GM18508 (cell line): Measurements from ENCODE around the gene BPTF.
"Not testable (repeated sequence)": the region's sequence is repeated elsewhere in the genome, so short reads cannot be mapped to it uniquely, and the experiment has no call there.

Experiments used
- ATAC-seq: cut with Tn5 transposase; IDR thresholded peaks from one replicate; pipeline ENCODE4 v1.9.1; 2021; ENCODE audit warnings: moderate number of reproducible peaks; ENCODE audit not compliant: insufficient read depth, unreplicated experiment

The BPTF gene

DNA sequence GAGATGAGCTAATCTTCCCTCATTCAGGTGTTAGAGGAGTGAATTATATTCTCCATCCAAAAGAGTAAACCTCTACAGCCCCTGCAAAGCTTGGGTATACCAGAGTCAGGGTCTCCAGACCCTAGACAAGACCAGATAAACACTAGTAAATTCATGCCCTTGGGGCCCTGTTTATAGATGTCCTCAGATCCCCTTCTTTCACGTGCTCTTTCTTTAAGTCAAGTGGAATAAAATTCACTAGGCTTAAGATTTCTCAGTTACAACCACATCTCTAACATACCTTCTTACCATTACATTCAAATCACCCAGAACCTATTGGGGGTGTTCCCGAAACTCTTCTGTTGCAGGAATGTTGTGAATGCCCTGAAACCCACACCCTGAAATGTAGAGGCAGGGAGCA is 173.2 kb downstream of the BPTF start:
- ATAC-seq, result no peak

DNA sequence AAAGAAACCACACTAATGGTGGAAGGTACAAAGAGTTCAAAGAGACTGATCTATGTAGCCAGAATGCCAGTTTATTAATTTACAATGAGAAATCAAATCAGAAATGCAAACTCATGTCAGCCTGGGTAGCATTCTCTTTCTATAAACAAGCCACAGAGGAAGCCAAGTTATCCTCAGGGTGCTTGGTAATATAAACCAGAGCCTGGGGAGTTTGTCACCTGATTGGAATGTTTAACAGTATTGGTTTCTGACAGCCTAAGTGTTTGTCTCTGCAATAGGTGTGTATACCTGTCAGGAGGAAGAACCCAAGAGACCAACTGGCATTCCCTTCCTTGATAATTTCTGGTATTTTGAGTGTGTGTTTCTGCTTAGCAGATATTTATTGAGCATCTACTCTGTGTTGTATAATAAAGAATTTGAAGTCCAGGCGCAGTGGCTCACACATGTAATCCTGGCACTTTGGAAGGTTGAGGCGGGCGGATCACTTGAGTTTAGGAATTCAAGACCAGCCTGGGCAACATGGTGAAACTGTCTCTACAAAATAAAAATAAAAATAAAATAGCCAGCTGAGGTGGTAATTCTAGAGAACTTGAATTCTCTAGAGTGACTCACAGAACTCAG is 174.1 kb downstream of the BPTF start:
- ATAC-seq, result no peak

DNA sequence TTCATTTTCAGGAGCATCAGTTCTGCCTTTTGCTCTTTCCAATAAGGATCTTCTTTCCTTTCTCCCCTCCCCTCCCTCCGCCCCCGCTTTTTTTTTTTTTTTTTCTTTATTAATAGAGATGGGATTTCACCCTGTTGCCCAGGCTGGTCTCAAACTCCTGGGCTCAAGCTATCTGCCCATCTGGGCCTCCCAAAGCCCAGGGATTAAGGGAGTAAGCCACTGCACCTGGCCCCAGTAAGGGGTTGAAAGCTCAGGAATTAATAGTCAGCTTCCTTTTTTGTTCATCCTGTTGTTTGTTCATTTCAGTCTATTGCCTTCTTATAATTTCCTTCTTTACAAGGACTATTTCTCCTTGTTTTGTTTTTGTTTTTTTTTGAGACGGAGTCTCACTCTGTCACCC is 178.9 kb downstream of the BPTF start:
- no peak for ATAC-seq

DNA sequence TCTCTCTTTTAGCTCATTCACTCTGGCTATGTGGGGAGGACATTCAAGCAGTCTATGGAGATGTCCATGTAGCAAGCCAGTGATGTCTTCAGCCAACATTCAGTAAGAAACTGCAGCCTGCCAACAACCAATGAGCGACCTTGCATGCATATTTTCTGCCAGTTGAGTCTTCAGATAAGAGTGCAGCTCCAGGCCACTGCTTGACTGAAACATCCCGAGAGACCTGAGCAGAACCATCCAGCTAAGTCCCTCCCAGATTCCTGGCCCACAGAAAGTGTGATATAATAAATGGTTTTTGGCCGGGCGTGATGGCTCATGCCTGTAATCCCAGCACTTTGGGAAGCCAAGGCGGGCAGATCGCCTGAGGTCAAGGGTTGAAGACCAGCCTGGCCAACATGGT is 181.5 kb downstream of the BPTF start:
- no peak for ATAC-seq

DNA sequence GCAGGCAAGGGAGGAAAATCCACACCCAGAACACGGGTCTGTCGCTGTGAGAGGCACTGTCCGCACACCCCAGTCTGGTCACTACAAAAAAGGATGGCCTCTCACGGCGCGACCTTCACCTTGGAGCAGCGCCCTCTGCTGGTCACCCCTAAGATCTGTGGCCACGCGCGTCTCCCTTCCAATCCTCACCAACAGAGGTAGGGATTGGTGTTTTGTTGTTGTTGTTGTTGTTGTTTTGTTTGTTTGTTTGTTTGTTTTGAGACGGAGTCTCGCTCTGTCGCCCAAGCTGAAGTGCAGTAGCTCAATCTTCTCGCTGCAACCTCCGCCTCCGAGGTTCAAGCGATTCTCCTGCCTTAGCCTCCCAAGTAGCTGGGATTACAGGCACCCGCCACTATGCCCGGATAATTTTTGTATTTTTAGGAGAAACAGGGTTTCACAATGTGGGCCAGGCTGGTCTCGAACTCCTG is 185.9 kb downstream of the BPTF start:
- no peak for ATAC-seq

DNA sequence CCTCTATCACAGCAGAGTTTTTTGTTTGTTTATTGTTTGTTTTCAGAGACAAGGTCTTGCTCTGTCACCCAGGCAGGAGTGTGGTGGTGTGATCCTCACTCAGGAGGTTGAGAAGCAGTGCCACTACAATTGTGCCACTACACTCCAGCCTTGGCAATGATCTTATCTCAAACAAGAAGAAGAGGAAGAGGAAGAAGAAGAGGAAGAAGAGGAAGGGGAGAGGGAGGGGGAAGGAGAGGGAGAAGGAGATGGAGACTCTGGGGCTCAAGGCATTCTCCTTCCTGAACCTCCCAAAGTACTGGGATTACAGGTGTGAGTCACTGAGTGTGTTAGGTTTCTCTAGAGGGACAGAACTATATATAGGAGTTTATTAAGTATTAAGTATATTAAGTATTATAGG is 188.1 kb downstream of the BPTF start:
- no peak for ATAC-seq

DNA sequence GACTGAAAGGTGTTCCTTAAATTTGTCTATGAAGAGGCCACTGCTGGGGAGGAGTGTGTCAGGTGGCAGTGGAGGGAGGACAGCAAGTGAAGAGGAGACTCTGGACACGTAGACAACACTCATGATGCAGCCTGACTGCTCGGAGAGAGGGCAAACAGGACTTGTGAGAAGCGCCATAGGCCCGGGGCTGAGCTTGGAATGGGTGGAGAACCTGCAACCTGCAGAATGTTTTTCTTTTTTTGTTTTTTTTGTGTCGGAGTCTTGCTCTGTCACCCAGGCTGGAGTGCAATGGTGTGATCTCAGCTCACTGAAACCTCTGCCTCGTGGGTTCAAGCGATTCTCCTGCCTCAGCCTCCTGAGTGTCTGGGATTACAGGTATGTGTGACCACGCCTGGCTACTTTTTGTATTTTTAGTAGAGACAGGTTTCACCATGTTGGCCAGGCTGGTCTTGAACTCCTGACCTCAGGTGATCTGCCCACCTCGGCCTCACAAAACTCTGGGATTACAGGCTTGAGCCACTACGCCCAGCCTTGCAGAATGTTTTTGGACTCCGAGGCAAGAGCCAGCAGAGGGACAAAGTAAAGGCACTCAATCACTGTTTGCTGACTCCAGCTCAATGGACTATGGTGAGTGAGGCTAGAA is 189.9 kb downstream of the BPTF start:
- no peak for ATAC-seq

DNA sequence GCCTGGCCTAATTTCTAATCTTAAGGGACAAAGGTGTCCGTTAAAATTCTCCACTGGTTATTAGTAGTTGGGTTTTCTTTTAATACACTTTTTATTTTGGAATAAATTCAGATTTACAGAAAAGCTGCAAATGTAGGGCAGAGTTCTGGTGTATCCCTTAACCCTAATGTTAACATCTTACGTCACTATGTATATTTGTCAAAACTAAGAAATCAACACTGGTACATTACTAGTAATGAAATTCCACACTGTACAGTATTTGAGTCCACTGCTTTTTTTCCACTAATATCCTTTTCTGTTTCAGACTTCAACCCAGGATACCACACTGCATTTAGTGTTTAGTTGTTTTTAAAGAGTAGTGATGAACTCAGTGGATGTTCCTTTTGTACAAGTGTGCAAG is 191.5 kb downstream of the BPTF start:
- ATAC-seq, result no peak

DNA sequence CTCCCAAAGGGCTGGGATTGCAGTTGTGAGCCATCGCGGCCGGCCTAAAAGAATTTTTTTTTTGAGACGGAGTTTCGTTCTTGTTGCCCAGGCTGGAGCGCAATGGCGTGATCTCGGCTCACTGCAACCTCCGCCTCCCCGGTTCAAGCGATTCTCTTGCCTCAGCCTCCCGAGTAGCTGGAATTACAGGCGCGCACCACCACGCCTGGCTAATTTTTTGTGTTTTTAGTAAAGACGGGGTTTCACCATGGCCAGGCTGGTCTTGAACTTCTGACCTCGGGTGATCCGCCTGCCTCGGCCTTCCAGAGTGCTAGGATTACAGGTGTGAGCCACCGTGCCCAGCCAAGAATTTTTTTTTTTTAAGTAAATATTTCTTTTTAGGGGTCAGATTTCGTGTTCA is 193.2 kb downstream of the BPTF start:
- not testable (repeated sequence) for ATAC-seq

DNA sequence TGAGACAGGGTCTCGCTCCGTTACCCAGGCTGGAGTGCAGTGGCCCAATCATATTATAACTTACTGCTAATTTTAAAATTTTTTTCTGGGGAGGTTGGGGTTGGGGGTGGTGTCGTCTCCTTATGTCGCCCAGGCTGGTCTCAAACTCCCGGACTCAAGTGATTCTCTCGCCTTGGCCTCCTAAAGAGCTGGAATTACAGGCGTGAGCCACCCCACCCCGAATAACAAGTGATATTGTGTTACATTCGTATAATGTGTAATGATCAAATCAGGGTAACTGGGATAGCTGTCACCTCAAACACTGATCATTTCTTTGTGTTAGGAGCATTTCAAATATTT is 194.0 kb downstream of the BPTF start:
- ATAC-seq, result no peak

DNA sequence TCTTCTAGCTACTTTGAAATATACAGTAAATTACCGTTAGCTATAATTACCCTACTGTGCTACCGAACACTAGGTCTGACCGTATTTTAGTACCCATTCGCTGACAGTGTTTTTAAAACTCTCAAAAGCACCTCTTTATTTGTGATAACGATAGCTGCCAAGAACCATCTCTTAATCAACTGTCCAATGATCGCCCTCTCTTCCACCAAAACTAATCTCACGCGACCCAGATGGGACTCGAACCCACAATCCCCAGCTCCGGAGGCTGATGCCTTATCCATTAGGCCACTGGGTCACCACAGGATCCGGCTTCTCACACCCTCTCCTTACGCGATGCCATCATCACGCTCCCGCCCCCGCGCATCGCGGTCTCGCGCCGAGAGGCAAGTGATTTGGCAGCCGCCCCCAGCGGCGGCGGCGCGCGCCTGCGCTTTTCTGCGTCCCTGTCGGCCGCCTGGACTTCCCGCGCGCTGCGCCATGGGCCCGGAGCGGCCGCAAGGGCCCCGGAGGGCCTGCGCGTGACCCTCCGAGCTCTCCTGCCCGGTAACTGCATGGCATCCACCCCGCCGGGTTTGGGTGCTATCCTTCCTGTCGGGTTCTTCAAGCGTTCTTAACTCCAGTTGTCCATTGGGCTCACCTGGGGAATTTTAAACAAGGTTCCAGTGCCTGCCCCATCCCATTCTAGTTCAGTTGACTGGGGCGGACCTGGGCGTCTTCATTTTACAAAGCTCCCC is 194.5 kb downstream of the BPTF start:
- ATAC-seq, result peak; percentile 70

DNA sequence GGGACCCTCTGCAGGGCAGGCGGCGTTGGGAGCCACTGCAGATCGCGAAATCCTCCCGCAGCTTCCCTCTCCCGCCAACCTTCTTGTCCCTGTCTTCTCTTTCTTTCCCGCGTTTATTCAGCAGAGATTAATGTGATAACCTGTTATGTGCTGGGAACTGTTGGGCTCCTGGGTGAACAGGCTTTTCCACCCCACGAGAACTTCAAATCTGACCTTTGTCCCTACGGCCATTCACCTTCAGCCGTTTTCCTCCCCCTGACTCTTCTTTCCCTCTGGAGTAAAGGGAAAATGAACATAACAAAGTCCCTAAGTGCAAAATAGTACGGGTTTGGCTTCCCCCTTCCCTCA is 195.1 kb downstream of the BPTF start:
- ATAC-seq, result no peak

DNA sequence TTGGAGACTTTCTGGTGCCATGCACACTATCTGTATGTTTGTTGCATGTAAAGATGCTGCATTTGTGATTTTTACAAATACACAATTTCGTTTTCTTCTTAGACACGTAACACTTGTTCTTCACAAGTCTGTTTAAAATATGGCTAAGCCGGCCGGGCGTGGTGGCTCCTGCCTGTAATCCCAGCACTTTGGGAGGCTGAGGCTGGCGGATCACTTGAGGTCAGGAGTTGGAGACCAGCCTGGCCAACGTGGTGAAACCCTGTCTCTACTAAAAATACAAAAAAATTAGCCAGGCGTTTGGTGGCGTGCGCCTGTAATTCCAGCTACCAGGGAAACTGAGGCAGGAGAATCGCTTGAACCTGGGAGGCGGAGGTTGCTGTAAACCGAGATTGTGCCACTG is 195.5 kb downstream of the BPTF start:
- ATAC-seq, result not testable (repeated sequence)

DNA sequence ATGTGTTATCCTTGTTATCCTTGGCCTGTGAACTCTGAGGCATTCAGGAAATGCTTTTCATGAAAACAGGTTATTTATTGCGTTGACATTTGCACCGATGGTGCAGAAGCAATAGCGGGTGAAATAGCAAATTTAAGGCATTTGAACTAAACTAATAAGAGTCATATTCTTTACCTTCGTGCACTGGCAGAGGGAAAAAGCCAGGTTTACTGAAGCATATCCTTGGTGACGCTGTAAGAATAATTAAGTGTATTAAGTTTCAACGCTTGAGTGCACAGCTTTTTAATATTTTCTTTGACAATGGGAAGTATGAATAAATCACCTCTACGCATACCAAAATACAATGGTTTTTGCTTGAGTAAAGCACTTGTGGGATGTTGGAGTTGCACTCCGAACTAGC is 196.7 kb downstream of the BPTF start:
- no peak for ATAC-seq

DNA sequence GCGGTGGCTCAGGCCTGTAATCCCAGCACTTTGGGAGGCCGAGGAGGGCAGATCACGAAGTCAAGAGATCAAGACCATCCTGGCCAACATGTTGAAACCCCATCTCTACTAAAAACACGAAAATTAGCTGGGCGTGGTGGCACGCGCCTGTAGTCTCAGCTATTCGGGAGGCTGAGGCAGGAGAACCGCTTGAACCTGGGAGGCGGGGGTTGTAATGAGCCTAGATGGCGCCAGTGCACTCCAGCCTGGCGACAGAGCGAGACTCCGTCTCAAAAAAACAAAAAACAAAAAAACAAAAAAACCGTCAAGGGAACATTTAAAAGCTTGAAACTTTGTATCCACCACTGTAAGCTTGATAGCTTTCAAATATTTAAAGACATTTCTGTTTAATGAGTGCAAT is 197.2 kb downstream of the BPTF start:
- ATAC-seq, result not testable (repeated sequence)

DNA sequence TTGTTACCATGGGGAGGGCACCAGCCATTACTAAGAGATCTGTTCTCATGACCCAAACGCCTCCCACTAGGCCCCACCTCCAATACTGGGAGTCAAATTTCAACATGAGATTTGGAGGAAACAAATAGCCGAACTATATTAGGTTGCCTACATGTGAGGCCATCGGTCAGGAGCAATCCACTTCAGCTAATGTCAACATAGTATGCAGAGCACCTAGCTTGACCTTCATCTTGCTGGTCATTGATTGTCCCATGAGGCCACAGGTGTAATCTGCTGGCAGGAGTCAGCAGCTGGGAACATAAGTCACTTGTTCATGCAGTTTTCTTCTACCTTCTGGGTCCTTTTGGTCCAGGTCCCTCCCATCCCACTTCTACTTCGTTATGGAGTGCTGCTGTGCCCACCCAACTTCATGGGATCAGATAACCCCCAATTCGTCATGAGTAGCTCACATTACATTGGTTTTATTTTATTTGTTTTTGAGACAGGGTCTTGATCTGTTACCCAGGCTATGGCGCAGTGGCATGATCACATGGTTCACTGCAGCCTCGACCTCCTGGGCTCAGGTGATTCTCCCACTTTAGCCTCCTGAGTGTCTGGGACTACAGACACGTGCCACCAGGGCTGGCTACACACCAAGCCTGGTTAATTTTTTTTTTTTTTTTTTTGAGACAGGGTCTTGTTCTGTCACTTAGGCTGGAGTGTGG is 204.4 kb downstream of the BPTF start:
- ATAC-seq, result no peak
